MCF 10A (cell line): ENCODE measurements around the gene DLL1. TPM values are rescaled to one million over a fixed set of nuclear protein-coding genes. Genes with fewer than 3 reads are reported as not detected.

Experiments used
- BruUV-seq: library from RNA; stranded (reverse); fragments of 400-500 nt; replicated peaks from 2 replicates; lab custom pipeline; 2021; lab: Mats Ljungman, UMichigan
- CTCF ChIA-PET: fragments of 300-600 bp; sonication (Branson Sonifier 250); formaldehyde crosslinking; extraction: SDS; loops from one replicate; lab custom pipeline; 2021; ENCODE audit warnings: antibody characterized with exemption, inconsistent platforms; lab: Yijun Ruan, JAX
- POLR2A ChIA-PET: fragments of 300-600, 350-650 bp; sonication (Branson Sonifier 250); formaldehyde crosslinking; extraction: SDS; loops from one replicate; lab custom pipeline; 2020; ENCODE audit warnings: antibody characterized with exemption, inconsistent platforms; lab: Yijun Ruan, JAX
- DNase-seq: peaks from one replicate; pipeline ENCODE4 v3.0.0-alpha.2; 2018; ENCODE audit not compliant: unreplicated experiment
- H3K27ac Mint-ChIP-seq: one replicate; pipeline ENCODE4 v1.8.0; 2022; ENCODE audit warnings: mild to moderate bottlenecking, low read depth, mixed read lengths; ENCODE audit not compliant: unreplicated experiment
- H3K27me3 Mint-ChIP-seq: one replicate; pipeline ENCODE4 v1.8.0; 2022; ENCODE audit warnings: mixed read lengths; ENCODE audit not compliant: insufficient read depth, unreplicated experiment
- H3K36me3 Mint-ChIP-seq: one replicate; pipeline ENCODE4 v1.8.0; 2022; ENCODE audit warnings: mild to moderate bottlenecking, moderate library complexity, mixed read lengths; ENCODE audit not compliant: insufficient read depth, unreplicated experiment
- H3K4me1 Mint-ChIP-seq: one replicate; pipeline ENCODE4 v1.8.0; 2022; ENCODE audit warnings: mixed read lengths; ENCODE audit not compliant: insufficient read depth, unreplicated experiment
- H3K4me3 Mint-ChIP-seq: one replicate; pipeline ENCODE4 v1.8.0; 2022; ENCODE audit warnings: mild to moderate bottlenecking, moderate library complexity, mixed read lengths; ENCODE audit not compliant: unreplicated experiment
- H3K9me3 Mint-ChIP-seq: one replicate; pipeline ENCODE4 v1.8.0; 2022; ENCODE audit warnings: mixed read lengths; ENCODE audit not compliant: unreplicated experiment
- CTCF ChIP-seq: fragments of 200-600 bp; IDR thresholded peaks from one replicate; pipeline ENCODE4 v1.8.0; 2022; ENCODE audit warnings: antibody characterized with exemption, mild to moderate bottlenecking; ENCODE audit not compliant: unreplicated experiment
- intact Hi-C: fragments of 100-400 bp; cut with micrococcal nuclease; formaldehyde crosslinking; loops from 2 replicates; pipeline ENCODE4 v1.14.1; 2022
- total RNA-seq: library from RNA; stranded (reverse); gene quantifications from 2 replicates; pipeline ENCODE4 v1.2.3, GENCODE V29; 2022

The DLL1 gene
- total RNA-seq, 1 experiment from 2014 or later = 1.4 TPM

GRCh38 chr6:170255426-170256125, 35.3 kb downstream of the DLL1 start:
- no peaks in the 10 kb centered on the region for H3K27me3 Mint-ChIP-seq
- no peak overlapping the region for H3K27ac Mint-ChIP-seq
- intact Hi-C loops = no loop called here

GRCh38 chr6:170254315-170255213, 36.3 kb downstream of the DLL1 start:
- POLR2A ChIA-PET = no interaction called here
- CTCF ChIA-PET = interaction anchor here (0.7 kb wide), 1 partner anchor 103 kb away, joined by 3 read pairs; no protein-coding TSS in a partner anchor
- BruUV-seq = no TSS peak
- Mint-ChIP-seq H3K36me3 (no peaks in the 10 kb centered on the region), H3K4me1 (peaks cover 7% of the 10 kb centered on the region), H3K4me3 (no peak overlapping the region), H3K27ac (no peak overlapping the region), H3K9me3 (no peaks in the 10 kb centered on the region), H3K27me3 (no peaks in the 10 kb centered on the region)
- intact Hi-C loops = no loop called here
- DNase-seq = no peak
- TF ChIP-seq CTCF = no peak

More at GRCh38 chr6:170255426-170256125, 35.3 kb downstream of the DLL1 start:
- ChIA-PET POLR2A (no interaction called here), CTCF (no interaction called here)
- no peaks in the 10 kb centered on the region for H3K36me3 Mint-ChIP-seq
- peaks cover 6% of the 10 kb centered on the region for H3K4me1 Mint-ChIP-seq
- no peak overlapping the region for H3K4me3 Mint-ChIP-seq
- no peak for TF ChIP-seq CTCF
- no peak for DNase-seq
- BruUV-seq = no TSS peak
- no peaks in the 10 kb centered on the region for H3K9me3 Mint-ChIP-seq

GRCh38 chr6:170253910-170254269, 37.0 kb downstream of the DLL1 start:
- H3K9me3 Mint-ChIP-seq = no peaks in the 10 kb centered on the region
- H3K4me1 Mint-ChIP-seq = peaks cover 7% of the 10 kb centered on the region
- TF ChIP-seq CTCF = no peak
- H3K27me3 Mint-ChIP-seq = no peaks in the 10 kb centered on the region
- POLR2A ChIA-PET = no interaction called here
- no peak overlapping the region for H3K27ac Mint-ChIP-seq
- no peaks in the 10 kb centered on the region for H3K36me3 Mint-ChIP-seq
- DNase-seq = no peak
- H3K4me3 Mint-ChIP-seq = no peak overlapping the region
- no TSS peak for BruUV-seq
- intact Hi-C loops = no loop called here
- CTCF ChIA-PET = interaction anchor here (0.7 kb wide), 1 partner anchor 104 kb away, joined by 3 read pairs; no protein-coding TSS in a partner anchor

- H3K4me1 Mint-ChIP-seq = peaks cover 7% of the 10 kb centered on the region
- CTCF ChIA-PET = no interaction called here
- no peak for DNase-seq
Measured at GRCh38 chr6:170253226-170253909, 37.5 kb downstream of the DLL1 start.

More at GRCh38 chr6:170253226-170253909, 37.5 kb downstream of the DLL1 start:
- H3K36me3 Mint-ChIP-seq = no peaks in the 10 kb centered on the region
- POLR2A ChIA-PET = no interaction called here
- BruUV-seq = no TSS peak
- H3K27ac Mint-ChIP-seq = no peak overlapping the region
- TF ChIP-seq CTCF = no peak
- no peaks in the 10 kb centered on the region for H3K27me3 Mint-ChIP-seq
- H3K4me3 Mint-ChIP-seq = no peak overlapping the region
- intact Hi-C loops = no loop called here
- H3K9me3 Mint-ChIP-seq = no peaks in the 10 kb centered on the region
